Stimulated activated CD4-positive, alpha-beta T cell treated with anti-CD3 and anti-CD28 coated beads, Interleukin-1b, Interleukin-23, amount 100 ng/mL, for 24 hours (primary cell): Measurements from ENCODE around the gene CFHR2.

Experiments used
- DNase-seq, 4 experiments: peaks; one replicate each; pipeline ENCODE4 v3.0.0-alpha.2; 2020; ENCODE audit warnings: low read depth in 4 of 4, low spot score in 1 of 4

The CFHR2 gene

GRCh38 chr1:197001828-197002227, 58.3 kb downstream of the CFHR2 start:
- DNase-seq, result no peak

- DNase-seq, result no peak
These were observed 59.6 kb downstream of the CFHR2 start for GRCh38 chr1:197003132-197003531.

- DNase-seq, result no peak
These were observed 65.3 kb downstream of the CFHR2 start for GRCh38 chr1:197008861-197009260.
